Ovary (tissue), 9 donors: ENCODE data around the gene AMOT. TPM values are rescaled to one million over a fixed set of nuclear protein-coding genes. Genes with fewer than 3 reads are reported as not detected.

Source experiments
- DNase-seq, 5 donors: peaks; one replicate each; pipeline ENCODE4 v3.0.0-alpha.2; 2019 to 2020
- H3K27ac ChIP-seq, 2 donors: fragments of 200-600 bp; one replicate each; pipeline versions ENCODE4 v1.5.1 to v1.8.0; 2019 to 2022
- H3K27me3 ChIP-seq: fragments of 200-600 bp; one replicate; pipeline ENCODE4 v1.8.0; 2022
- H3K36me3 ChIP-seq: fragments of 200-600 bp; sonication (generic); one replicate; pipeline ENCODE4 v1.5.1; 2019
- H3K4me1 ChIP-seq: one replicate; pipeline ENCODE4 v1.8.1; 2013; ENCODE audit warnings: mild to moderate bottlenecking, moderate library complexity; ENCODE audit not compliant: insufficient read depth
- H3K4me3 ChIP-seq: fragments of 200-600 bp; sonication (generic); one replicate; pipeline ENCODE4 v1.5.1; 2017
- H3K9me3 ChIP-seq, 2 donors: fragments of 200-600 bp in 1 of 2; sonication (generic) in 1 of 2; one replicate each; pipeline versions ENCODE4 v1.5.1 to v1.8.1; 2013 to 2019; ENCODE audit warnings: mild to moderate bottlenecking in 1 of 2, moderate library complexity in 1 of 2
- CTCF ChIP-seq, 3 donors: fragments of 450-650 bp in 2 of 3; fragments of 200-600 bp in 1 of 3; IDR thresholded peaks; one replicate each; pipeline versions ENCODE4 v1.5.1 to v1.8.0; 2016 to 2022; ENCODE audit warnings: antibody characterized with exemption in 3 of 3, mild to moderate bottlenecking in 1 of 3
- EP300 ChIP-seq: sonication (generic); formaldehyde crosslinking; IDR thresholded peaks from one replicate; pipeline ENCODE4 v1.6.1; 2017; ENCODE audit warnings: antibody characterized with exemption
- POLR2A ChIP-seq: fragments of 450-650 bp; IDR thresholded peaks from one replicate; pipeline ENCODE4 v1.6.1; 2017; ENCODE audit warnings: antibody characterized with exemption, mild to moderate bottlenecking, moderate library complexity
- WGBS, 3 donors: extraction: QIAGEN DNeasy Blood & Tissue Kit in 1 of 3; methylation state at CpG; one replicate each; pipeline versions ENCODE4 v1.1.5 to v1.1.7; 2013 to 2017; 5-methylcytosine and 5-hydroxymethylcytosine counted together
- intact Hi-C, 4 donors: fragments of 100-400 bp; cut with DNase I; formaldehyde crosslinking; loops; one replicate each; pipeline versions ENCODE4 v1.11.0 to v1.15.1; 2022 to 2023
- polyA plus RNA-seq, 2 donors: library from polyadenylated mRNA; stranded (reverse); fragments of 200-250 nt in 1 of 2; fragments of 350-450 nt in 1 of 2; fragmentation: Illumina TruSeq in 1 of 2; extraction: RNeasy Lipid Tissue Mini Kit (QIAGEN cat#74804) in 1 of 2; gene quantifications; one replicate each; pipeline ENCODE4 v1.2.3, GENCODE V29; 2013 to 2014
- total RNA-seq, 7 donors: library from RNA; depleted of rRNA in 2 of 7; stranded (reverse); fragments of >200 nt in 2 of 7; fragmentation: NEBNext Ultra II Directional in 3 of 7; extraction: Animal tissue kit (Norgen Biotek cat#: 25700) in 3 of 7; gene quantifications; one replicate each; pipeline versions ENCODE4 v1.1.0 to v1.2.4, GENCODE V29; 2016 to 2023
- donor health status: DM: no; HTN: no; CAD: no; lungs with moderate emphysema.
- donor health status: DM: no; HTN: no; CAD: no.
- donor health status: Bipolar disorder and iron deficiency.
- donor health status: DM: yes; HTN: yes; CAD: no.
- donor health status: DM: no; HTN: no; CAD: no.
- donor health status: DM: yes; HTN: yes; CAD: no.

AMOT gene
- total and polyA plus RNA-seq, 9 donors: 3.2 to 38.5 (median 16.7) TPM

DNA sequence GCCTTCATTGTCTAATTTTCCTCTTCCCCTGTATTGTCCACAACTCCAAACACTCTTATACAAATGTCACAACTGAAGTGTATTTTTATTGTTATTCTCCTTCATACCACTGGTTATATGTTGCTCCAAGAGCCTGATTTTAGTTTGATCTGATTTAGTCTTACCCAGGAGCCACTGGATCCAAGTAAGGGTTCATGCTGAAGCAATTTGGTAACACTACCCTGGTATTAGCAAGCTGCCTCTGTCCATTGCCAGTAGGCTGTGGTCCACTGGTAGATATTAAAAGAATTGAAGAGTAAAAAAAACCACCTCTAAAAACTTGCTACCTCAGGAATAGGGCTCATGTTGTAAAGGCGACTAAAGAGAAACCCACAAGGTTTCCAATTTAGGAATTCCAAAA, 41.2 kb downstream of the AMOT start:
- no peak overlapping the region for H3K27ac ChIP-seq
- H3K36me3 ChIP-seq: no peaks in the 10 kb centered on the region
- no peaks in the 10 kb centered on the region for H3K27me3 ChIP-seq
- TF ChIP-seq EP300 (no peak), CTCF (IDR thresholded peaks at IDR 0.05) (no peak), POLR2A (no peak)
- H3K9me3 ChIP-seq: no peaks in the 10 kb centered on the region
- 89 to 92% (median 91%) methylated on average over 1 of the region's 1 CpG for WGBS, 3 donors
- no peak for DNase-seq
- intact Hi-C loops: no loop called here
- no peak overlapping the region for H3K4me3 ChIP-seq
- H3K4me1 ChIP-seq: no peaks in the 10 kb centered on the region

DNA sequence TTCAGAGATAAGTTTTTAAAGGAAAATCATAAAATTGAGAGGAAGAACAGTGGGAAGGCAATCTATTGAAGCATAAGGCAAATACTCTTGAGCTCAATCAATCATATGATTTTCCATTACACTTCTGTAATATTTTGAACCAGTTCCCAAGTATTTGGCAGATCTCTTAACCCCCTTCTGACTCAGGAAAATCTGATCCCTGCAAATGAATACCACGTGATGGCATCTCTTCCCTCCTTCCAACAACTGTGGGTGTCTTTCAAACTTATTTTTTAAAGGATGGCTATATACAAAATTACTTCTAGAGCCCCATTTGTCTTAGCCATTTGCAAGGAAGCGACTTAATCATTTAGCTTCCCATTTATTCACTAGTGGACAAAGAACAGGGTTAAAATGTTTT, 41.9 kb downstream of the AMOT start:
- intact Hi-C loops: no loop called here
- Histone ChIP-seq H3K27ac (no peak overlapping the region), H3K4me3 (no peak overlapping the region), H3K27me3 (no peaks in the 10 kb centered on the region), H3K9me3 (no peaks in the 10 kb centered on the region), H3K4me1 (no peaks in the 10 kb centered on the region), H3K36me3 (no peaks in the 10 kb centered on the region)
- no peak for DNase-seq
- TF ChIP-seq POLR2A (no peak), CTCF (IDR thresholded peaks at IDR 0.05) (no peak), EP300 (no peak)
- 55 to 72% (median 59%) methylated on average over 2 of the region's 2 CpGs for whole genome bisulfite sequencing, 3 donors

GRCh38 chrX:112789931-112790330, 50.7 kb downstream of the AMOT start:
- Histone ChIP-seq H3K27ac (no peak overlapping the region), H3K36me3 (no peaks in the 10 kb centered on the region), H3K27me3 (no peaks in the 10 kb centered on the region), H3K4me1 (no peaks in the 10 kb centered on the region), H3K9me3 (no peaks in the 10 kb centered on the region), H3K4me3 (no peak overlapping the region)
- intact Hi-C loops: no loop called here
- no peak for DNase-seq
- 81 to 85% (median 84%) methylated on average over 4 of the region's 4 CpGs for WGBS, 3 donors
- no peak for TF ChIP-seq EP300
- TF ChIP-seq POLR2A: no peak
- no peak for TF ChIP-seq CTCF (IDR thresholded peaks at IDR 0.05)

DNA sequence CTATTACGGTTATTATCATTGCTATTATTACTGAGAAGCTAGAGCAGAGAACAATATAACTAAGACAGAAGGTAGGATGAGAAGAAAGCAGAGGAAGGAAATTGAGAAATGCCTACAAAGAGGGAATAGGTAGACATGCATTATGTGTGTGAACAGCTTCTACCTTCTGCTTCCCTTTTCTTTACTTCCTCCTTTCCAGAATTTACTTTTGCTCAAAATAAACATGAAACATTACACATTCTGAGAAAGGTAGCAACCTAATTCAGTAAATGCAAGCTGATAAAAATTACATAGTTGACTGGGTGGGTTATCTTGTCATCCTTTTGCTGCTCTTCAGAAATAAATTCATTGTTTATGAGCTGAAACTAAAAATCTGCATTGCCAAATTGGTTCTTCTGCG, 54.6 kb downstream of the AMOT start:
- intact Hi-C loops: no loop called here
- Histone ChIP-seq H3K27me3 (no peaks in the 10 kb centered on the region), H3K4me1 (no peaks in the 10 kb centered on the region), H3K36me3 (no peaks in the 10 kb centered on the region), H3K4me3 (no peak overlapping the region), H3K9me3 (no peaks in the 10 kb centered on the region), H3K27ac (no peak overlapping the region)
- no peak for TF ChIP-seq CTCF (IDR thresholded peaks at IDR 0.05)
- no peak for TF ChIP-seq POLR2A
- no peak for TF ChIP-seq EP300
- no peak for DNase-seq
- 66 to 75% (median 70%) methylated on average over 2 of the region's 2 CpGs for WGBS, 3 donors

- no peak for TF ChIP-seq EP300
- TF ChIP-seq POLR2A: no peak
- TF ChIP-seq CTCF (IDR thresholded peaks at IDR 0.05): no peak
- no peak overlapping the region for H3K4me3 ChIP-seq
- H3K36me3 ChIP-seq: no peaks in the 10 kb centered on the region
- 68 to 80% (median 71%) methylated on average over 5 of the region's 5 CpGs for WGBS, 3 donors
- H3K27ac ChIP-seq: no peak overlapping the region
- no peak for DNase-seq
- H3K9me3 ChIP-seq: no peaks in the 10 kb centered on the region
- H3K4me1 ChIP-seq: no peaks in the 10 kb centered on the region
- intact Hi-C loops: no loop called here
- H3K27me3 ChIP-seq: no peaks in the 10 kb centered on the region
Observed at GRCh38 chrX:112785344-112785743, 55.3 kb downstream of the AMOT start.
